ENCODE results near the gene RIC3.
"Not testable (repeated sequence)": the region's sequence is repeated elsewhere in the genome, so short reads cannot be mapped to it uniquely, and the experiment has no call there.

The RIC3 gene

GRCh38 chr11:8183111-8183510 is 14.3 kb upstream of the RIC3 start:
- no peaks in the 10 kb centered on the region for H3K4me1 ChIP-seq (ENCODE audit: control insufficient read depth, insufficient read depth, low read length)
- H3K4me3 ChIP-seq (ENCODE audit: low read length), result no peak overlapping the region
- H3K27me3 ChIP-seq (ENCODE audit: control insufficient read depth, insufficient read depth, low read length), result peaks cover 25% of the 10 kb centered on the region
- H3K36me3 ChIP-seq (ENCODE audit: insufficient read depth, low read length), result no peaks in the 10 kb centered on the region
- no peaks in the 10 kb centered on the region for H3K9me3 ChIP-seq (replicated peaks; ENCODE audit: low read length)
- H3K4me2 ChIP-seq (ENCODE audit: low read length), result no peak overlapping the region
- H3K9ac ChIP-seq (ENCODE audit: low read depth, low read length), result no peak overlapping the region

GRCh38 chr11:8180469-8180868 is 11.6 kb upstream of the RIC3 start:
- H3K4me2 ChIP-seq (ENCODE audit: low read length), result no peak overlapping the region
- H3K9ac ChIP-seq (ENCODE audit: low read depth, low read length), result no peak overlapping the region
- no peaks in the 10 kb centered on the region for H3K36me3 ChIP-seq (ENCODE audit: insufficient read depth, low read length)
- H3K27me3 ChIP-seq (ENCODE audit: control insufficient read depth, insufficient read depth, low read length), result peaks cover 32% of the 10 kb centered on the region
- H3K4me3 ChIP-seq (ENCODE audit: low read length), result no peak overlapping the region
- no peaks in the 10 kb centered on the region for H3K4me1 ChIP-seq (ENCODE audit: control insufficient read depth, insufficient read depth, low read length)
- H3K9me3 ChIP-seq (replicated peaks; ENCODE audit: low read length), result no peaks in the 10 kb centered on the region

- Histone ChIP-seq H3K9ac (ENCODE audit: low read depth, low read length) (no peak overlapping the region), H3K27me3 (ENCODE audit: control insufficient read depth, insufficient read depth, low read length) (peaks cover 38% of the 10 kb centered on the region), H3K36me3 (ENCODE audit: insufficient read depth, low read length) (no peaks in the 10 kb centered on the region), H3K4me3 (ENCODE audit: low read length) (no peak overlapping the region), H3K4me1 (ENCODE audit: control insufficient read depth, insufficient read depth, low read length) (no peaks in the 10 kb centered on the region), H3K9me3 (replicated peaks; ENCODE audit: low read length) (no peaks in the 10 kb centered on the region), H3K4me2 (ENCODE audit: low read length) (no peak overlapping the region)
Measured at GRCh38 chr11:8178297-8178696, 9.5 kb upstream of the RIC3 start.

GRCh38 chr11:8177136-8177535 is 8.3 kb upstream of the RIC3 start:
- no peak overlapping the region for H3K9ac ChIP-seq (ENCODE audit: low read depth, low read length)
- H3K4me2 ChIP-seq (ENCODE audit: low read length), result no peak overlapping the region
- H3K4me1 ChIP-seq (ENCODE audit: control insufficient read depth, insufficient read depth, low read length), result no peaks in the 10 kb centered on the region
- H3K9me3 ChIP-seq (replicated peaks; ENCODE audit: low read length), result no peaks in the 10 kb centered on the region
- no peaks in the 10 kb centered on the region for H3K36me3 ChIP-seq (ENCODE audit: insufficient read depth, low read length)
- no peak overlapping the region for H3K4me3 ChIP-seq (ENCODE audit: low read length)
- peaks cover 38% of the 10 kb centered on the region for H3K27me3 ChIP-seq (ENCODE audit: control insufficient read depth, insufficient read depth, low read length)

GRCh38 chr11:8167796-8168195 is 1.0 kb downstream of the RIC3 start:
- Histone ChIP-seq H3K9me3 (replicated peaks; ENCODE audit: low read length) (no peaks in the 10 kb centered on the region), H3K36me3 (ENCODE audit: insufficient read depth, low read length) (no peaks in the 10 kb centered on the region), H3K27me3 (ENCODE audit: control insufficient read depth, insufficient read depth, low read length) (peaks cover 36% of the 10 kb centered on the region), H3K4me2 (ENCODE audit: low read length) (no peak overlapping the region), H3K4me1 (ENCODE audit: control insufficient read depth, insufficient read depth, low read length) (no peaks in the 10 kb centered on the region), H3K9ac (ENCODE audit: low read depth, low read length) (no peak overlapping the region), H3K4me3 (ENCODE audit: low read length) (no peak overlapping the region)

- Histone ChIP-seq H3K27me3 (ENCODE audit: control insufficient read depth, insufficient read depth, low read length) (peaks cover 46% of the 10 kb centered on the region), H3K36me3 (ENCODE audit: insufficient read depth, low read length) (no peaks in the 10 kb centered on the region), H3K4me2 (ENCODE audit: low read length) (no peak overlapping the region), H3K9ac (ENCODE audit: low read depth, low read length) (no peak overlapping the region), H3K4me3 (ENCODE audit: low read length) (no peak overlapping the region), H3K4me1 (ENCODE audit: control insufficient read depth, insufficient read depth, low read length) (no peaks in the 10 kb centered on the region), H3K9me3 (replicated peaks; ENCODE audit: low read length) (no peaks in the 10 kb centered on the region)
Measured at GRCh38 chr11:8164746-8165145, 4.1 kb downstream of the RIC3 start.

- not testable (repeated sequence) for H3K9ac ChIP-seq (ENCODE audit: low read depth, low read length); H3K4me1 ChIP-seq (ENCODE audit: control insufficient read depth, insufficient read depth, low read length); H3K4me2 ChIP-seq (ENCODE audit: low read length); H3K4me3 ChIP-seq (ENCODE audit: low read length); H3K9me3 ChIP-seq (replicated peaks; ENCODE audit: low read length); H3K36me3 ChIP-seq (ENCODE audit: insufficient read depth, low read length)
- H3K27me3 ChIP-seq (ENCODE audit: control insufficient read depth, insufficient read depth, low read length), result peaks cover 29% of the 10 kb centered on the region
Measured at GRCh38 chr11:8161627-8162304, 7.1 kb downstream of the RIC3 start.

GRCh38 chr11:8156877-8157276 is 11.9 kb downstream of the RIC3 start:
- H3K4me1 ChIP-seq (ENCODE audit: control insufficient read depth, insufficient read depth, low read length), result no peaks in the 10 kb centered on the region
- H3K9me3 ChIP-seq (replicated peaks; ENCODE audit: low read length), result no peaks in the 10 kb centered on the region
- H3K9ac ChIP-seq (ENCODE audit: low read depth, low read length), result no peak overlapping the region
- no peaks in the 10 kb centered on the region for H3K36me3 ChIP-seq (ENCODE audit: insufficient read depth, low read length)
- peaks cover 41% of the 10 kb centered on the region for H3K27me3 ChIP-seq (ENCODE audit: control insufficient read depth, insufficient read depth, low read length)
- H3K4me3 ChIP-seq (ENCODE audit: low read length), result no peak overlapping the region
- H3K4me2 ChIP-seq (ENCODE audit: low read length), result no peak overlapping the region

- H3K9ac ChIP-seq (ENCODE audit: low read depth, low read length), result no peak overlapping the region
- H3K9me3 ChIP-seq (replicated peaks; ENCODE audit: low read length), result no peaks in the 10 kb centered on the region
- no peaks in the 10 kb centered on the region for H3K36me3 ChIP-seq (ENCODE audit: insufficient read depth, low read length)
- H3K4me3 ChIP-seq (ENCODE audit: low read length), result no peak overlapping the region
- no peaks in the 10 kb centered on the region for H3K4me1 ChIP-seq (ENCODE audit: control insufficient read depth, insufficient read depth, low read length)
- no peak overlapping the region for H3K4me2 ChIP-seq (ENCODE audit: low read length)
- peaks cover 10% of the 10 kb centered on the region for H3K27me3 ChIP-seq (ENCODE audit: control insufficient read depth, insufficient read depth, low read length)
Measured at GRCh38 chr11:8149726-8150125, 19.1 kb downstream of the RIC3 start.

GRCh38 chr11:8138526-8138925 is 30.3 kb downstream of the RIC3 start:
- Histone ChIP-seq H3K4me2 (ENCODE audit: low read length) (no peak overlapping the region), H3K36me3 (ENCODE audit: insufficient read depth, low read length) (no peaks in the 10 kb centered on the region), H3K27me3 (ENCODE audit: control insufficient read depth, insufficient read depth, low read length) (no peaks in the 10 kb centered on the region), H3K4me3 (ENCODE audit: low read length) (no peak overlapping the region), H3K4me1 (ENCODE audit: control insufficient read depth, insufficient read depth, low read length) (no peaks in the 10 kb centered on the region), H3K9ac (ENCODE audit: low read depth, low read length) (no peak overlapping the region), H3K9me3 (replicated peaks; ENCODE audit: low read length) (no peaks in the 10 kb centered on the region)

GRCh38 chr11:8127447-8127846 is 41.4 kb downstream of the RIC3 start:
- Histone ChIP-seq H3K9ac (ENCODE audit: low read depth, low read length) (no peak overlapping the region), H3K9me3 (replicated peaks; ENCODE audit: low read length) (no peaks in the 10 kb centered on the region), H3K4me3 (ENCODE audit: low read length) (no peak overlapping the region), H3K4me1 (ENCODE audit: control insufficient read depth, insufficient read depth, low read length) (no peaks in the 10 kb centered on the region), H3K27me3 (ENCODE audit: control insufficient read depth, insufficient read depth, low read length) (peaks cover 29% of the 10 kb centered on the region), H3K4me2 (ENCODE audit: low read length) (no peak overlapping the region), H3K36me3 (ENCODE audit: insufficient read depth, low read length) (no peaks in the 10 kb centered on the region)

GRCh38 chr11:8126649-8127289 is 42.1 kb downstream of the RIC3 start:
- peaks cover 25% of the 10 kb centered on the region for H3K27me3 ChIP-seq (ENCODE audit: control insufficient read depth, insufficient read depth, low read length)
- no peaks in the 10 kb centered on the region for H3K9me3 ChIP-seq (replicated peaks; ENCODE audit: low read length)
- no peaks in the 10 kb centered on the region for H3K36me3 ChIP-seq (ENCODE audit: insufficient read depth, low read length)
- no peak overlapping the region for H3K9ac ChIP-seq (ENCODE audit: low read depth, low read length)
- H3K4me1 ChIP-seq (ENCODE audit: control insufficient read depth, insufficient read depth, low read length), result no peaks in the 10 kb centered on the region
- H3K4me3 ChIP-seq (ENCODE audit: low read length), result no peak overlapping the region
- no peak overlapping the region for H3K4me2 ChIP-seq (ENCODE audit: low read length)
